NCI-H2227 (cell line): ENCODE data around the gene SLC14A1.

Experiments
- DNase-seq: peaks from one replicate; lab custom pipeline; 2025; ENCODE audit not compliant: unreplicated experiment; lab: John Stamatoyannopoulos, UW

The SLC14A1 gene

DNA sequence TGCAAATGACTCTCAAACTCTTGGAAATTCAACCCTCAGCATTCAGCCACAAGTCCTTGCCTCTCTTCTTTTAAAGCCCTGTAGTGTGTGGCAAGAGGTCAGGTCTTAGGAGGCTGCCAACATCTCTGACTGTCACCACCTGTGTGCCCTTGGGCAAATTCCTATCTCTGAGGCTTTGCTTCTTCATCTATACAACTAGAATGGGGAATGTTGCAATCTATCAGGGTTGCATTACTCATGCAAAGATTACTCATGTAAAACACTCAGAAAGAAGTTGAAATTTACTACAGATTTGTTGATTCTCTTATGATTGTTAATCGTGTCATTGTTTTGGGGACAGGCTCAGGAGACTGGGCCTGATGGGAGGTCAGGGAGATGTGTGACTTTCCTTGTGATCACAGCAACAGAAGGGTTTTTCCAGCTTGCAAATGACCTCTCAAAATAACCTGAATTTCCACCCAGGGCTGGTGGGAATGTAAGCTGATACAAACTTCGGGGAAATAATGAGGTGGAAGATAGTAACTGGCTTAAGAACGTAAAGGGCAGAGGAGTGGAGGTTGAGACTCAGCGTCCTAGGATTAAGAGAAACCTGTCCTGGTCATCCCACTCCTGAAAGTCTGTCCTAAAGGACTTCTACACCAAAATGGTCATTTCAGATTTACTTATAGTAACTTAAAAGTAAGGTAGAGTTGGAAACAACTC, 69.4 kb downstream of the SLC14A1 start:
- no peak for DNase-seq

DNA sequence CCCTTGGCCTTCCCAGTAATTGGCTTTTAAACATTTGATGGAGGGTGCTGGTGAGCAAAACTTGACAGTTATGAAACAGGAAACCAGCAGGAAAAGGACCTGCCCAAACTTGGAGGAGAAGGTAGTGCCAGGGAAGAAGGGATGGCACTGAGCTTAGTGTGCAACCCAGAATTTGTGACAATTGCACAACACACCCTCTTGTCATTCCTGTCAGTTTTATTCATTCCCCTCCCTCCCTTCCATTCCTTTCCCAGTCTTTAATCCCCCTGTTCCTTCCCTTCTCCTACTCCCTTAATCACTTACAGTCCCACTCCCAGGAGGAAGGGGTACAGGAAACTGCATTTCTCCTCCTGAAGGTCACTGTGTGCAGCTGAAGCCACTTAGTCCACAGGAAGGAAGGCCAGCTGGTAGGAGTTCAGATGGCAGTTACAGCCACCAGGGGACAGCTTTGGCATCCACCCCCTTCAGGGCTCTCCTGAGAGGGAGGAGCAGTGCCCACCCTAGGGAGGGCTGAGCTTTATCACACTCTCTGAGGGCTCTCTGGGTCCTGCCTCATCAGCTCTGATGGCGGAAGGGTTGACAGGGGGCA, 77.5 kb downstream of the SLC14A1 start:
- DNase-seq: no peak
